SIG-M5 (cell line): ENCODE data around the gene LMOD1.
"Not testable (repeated sequence)": the region's sequence is repeated elsewhere in the genome, so short reads cannot be mapped to it uniquely, and the experiment has no call there.

Source experiments
- DNase-seq: peaks from one replicate; lab custom pipeline; 2025; lab: John Stamatoyannopoulos, UW

The LMOD1 gene

DNA sequence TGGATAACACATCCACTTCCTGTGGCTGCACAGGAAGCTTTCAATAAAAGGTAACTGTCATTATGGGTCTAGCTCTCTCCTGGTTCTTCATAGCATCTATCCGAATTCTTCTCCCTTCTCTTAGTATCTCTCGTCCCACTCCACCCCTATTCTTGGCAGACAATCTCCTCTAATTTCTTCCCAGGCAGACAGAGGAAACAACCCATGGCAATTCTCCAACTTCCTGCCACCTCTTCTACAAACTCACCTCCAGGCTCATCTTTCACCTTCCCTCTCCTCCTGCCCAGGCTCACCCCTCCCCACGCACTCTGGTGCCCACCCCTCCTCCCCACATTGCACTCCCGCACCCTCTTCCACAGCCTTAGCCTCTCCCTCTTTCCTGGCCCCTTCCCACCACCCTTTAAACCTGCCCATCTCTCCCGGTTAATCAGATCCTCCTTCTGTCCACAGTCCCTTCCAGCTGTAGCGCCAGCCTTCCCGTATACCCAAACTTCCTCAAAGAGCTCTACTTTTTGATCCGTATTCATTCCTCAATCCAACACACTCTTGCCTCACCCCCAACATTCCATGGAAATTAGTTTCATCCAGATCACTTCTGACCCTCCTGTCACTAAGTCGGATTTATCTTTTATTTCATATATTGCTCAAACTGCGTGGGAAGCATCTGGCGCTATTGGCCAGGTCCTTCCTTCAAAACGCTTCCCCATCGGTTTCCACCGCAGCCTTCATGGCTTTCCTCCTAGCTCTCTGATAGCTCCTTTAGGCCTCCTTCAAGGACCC lies 31.7 kb downstream of the LMOD1 start:
- DNase-seq: no peak

GRCh38 chr1:201912832-201913231 lies 33.5 kb downstream of the LMOD1 start:
- DNase-seq: no peak

DNA sequence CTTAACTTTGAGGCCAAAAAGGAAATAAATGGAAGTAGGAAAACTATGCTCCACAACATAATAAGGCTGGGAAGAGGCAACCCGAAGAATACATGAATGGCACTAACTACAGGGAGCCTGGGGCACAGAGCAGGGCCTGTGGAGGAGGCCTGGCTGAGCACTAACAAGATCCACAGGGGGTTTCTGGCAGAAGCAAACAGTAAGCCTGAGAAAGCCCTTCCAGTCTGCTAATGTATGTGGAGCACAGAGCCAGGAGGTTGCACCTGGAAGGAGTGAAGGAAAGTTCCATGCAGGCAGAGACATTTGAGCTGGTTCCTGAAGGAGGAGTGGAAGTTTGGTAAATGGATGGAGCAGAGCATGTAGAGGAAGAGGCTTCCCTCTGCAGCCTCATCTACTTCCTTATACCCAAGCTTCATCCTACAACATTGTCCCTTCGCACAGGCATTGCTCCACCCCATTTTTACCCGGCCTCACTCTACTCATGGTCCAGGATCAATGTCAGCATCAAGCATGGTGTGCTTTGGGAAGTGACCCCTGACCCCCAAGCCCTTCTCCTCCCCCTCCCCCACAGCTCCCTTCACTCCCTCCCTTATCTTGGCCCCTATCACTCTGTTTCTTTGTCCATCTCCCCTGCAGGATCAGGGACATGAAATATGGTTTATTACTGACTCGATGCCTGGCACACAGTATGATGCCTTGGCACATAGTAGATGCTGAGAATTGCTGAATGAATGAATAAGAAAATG lies 34.3 kb downstream of the LMOD1 start:
- no peak for DNase-seq

- DNase-seq: no peak
Observed at GRCh38 chr1:201907621-201908020, 38.7 kb downstream of the LMOD1 start.

GRCh38 chr1:201906336-201906735 lies 40.0 kb downstream of the LMOD1 start:
- no peak for DNase-seq

- no peak for DNase-seq
Observed at GRCh38 chr1:201905234-201905890, 41.0 kb downstream of the LMOD1 start.

DNA sequence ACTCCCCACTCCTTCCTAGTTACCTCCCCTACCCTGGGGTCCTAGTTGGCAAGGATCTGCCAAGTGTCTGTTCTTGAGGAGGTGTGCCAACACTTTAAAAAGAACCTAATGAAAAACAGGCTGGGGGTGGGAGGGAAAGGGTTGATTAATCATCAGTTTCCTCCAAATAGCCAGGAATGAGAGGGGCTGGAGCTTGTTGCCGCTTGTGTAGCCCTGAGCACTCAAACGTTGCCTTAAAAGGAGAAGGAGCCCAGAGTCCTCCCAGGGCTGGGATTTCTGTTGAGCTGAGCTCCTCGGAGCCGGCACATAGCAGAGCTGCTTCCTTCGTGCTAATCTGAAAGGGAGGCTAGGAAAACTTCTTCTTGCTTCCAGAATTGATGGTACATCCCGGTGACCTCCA lies 41.8 kb downstream of the LMOD1 start:
- DNase-seq: no peak

GRCh38 chr1:201903135-201903534 lies 43.2 kb downstream of the LMOD1 start:
- DNase-seq: no peak

DNA sequence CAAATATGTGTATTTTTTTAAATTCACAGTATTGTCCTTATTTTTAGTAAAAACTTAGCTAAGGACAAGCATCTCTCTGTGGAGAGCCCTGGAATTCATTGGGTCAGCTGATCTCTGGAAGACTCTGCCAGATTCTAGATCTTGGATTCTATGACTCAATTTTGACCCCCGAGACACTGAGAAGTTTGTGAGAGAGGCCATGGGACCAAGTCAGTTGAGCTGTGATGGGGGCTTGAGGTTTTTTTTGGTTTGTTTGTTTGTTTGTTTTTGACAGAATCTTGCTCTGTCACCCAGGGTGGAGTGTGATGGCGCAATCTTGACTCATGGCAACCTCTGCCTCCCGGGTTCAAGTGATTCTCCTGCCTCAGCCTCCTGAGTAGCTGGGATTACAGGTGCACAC lies 44.1 kb downstream of the LMOD1 start:
- DNase-seq: no peak

DNA sequence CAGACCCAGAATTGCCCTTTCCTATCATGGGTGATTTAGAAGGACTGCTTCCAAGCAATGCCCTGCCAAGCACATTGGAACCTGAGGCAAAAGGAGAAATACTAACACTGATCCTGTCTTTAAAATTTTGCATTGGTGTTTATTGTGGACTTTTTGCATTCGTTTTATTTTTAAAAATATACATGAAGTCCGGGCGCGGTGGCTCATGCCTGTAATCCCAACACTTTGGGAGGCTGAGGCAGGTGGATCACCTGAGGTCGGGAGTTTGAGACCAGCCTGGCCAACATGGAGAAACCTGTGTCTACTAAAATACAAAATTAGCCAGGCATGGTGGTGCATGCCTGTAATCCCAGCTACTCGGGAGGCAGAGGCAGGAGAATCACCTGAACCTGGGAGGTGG lies 45.3 kb downstream of the LMOD1 start:
- not testable (repeated sequence) for DNase-seq

GRCh38 chr1:201900476-201900875 lies 45.9 kb downstream of the LMOD1 start:
- DNase-seq: no peak

GRCh38 chr1:201899683-201900429 lies 46.5 kb downstream of the LMOD1 start:
- DNase-seq: no peak

DNA sequence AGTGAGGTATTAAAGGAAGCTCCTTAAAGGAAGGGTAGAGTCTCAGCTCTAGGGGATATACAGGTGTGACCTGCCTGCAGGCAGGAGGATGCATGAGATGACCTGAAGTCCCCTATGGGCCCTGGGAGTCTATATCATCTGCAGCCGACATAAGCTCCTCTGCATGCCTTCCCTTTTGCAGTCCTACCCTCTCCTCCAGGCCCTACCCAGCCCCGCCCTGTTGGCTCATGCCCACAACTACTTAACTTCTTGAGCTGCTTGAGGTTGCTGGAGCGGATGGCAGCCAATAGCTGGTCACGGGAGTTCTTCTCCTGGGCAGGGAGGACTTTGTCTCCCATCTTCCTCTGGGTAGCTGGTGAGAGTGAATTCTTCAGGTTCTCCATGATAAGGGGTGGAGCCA lies 47.4 kb downstream of the LMOD1 start:
- DNase-seq: no peak

GRCh38 chr1:201898240-201898894 lies 48.0 kb downstream of the LMOD1 start:
- DNase-seq: no peak

DNA sequence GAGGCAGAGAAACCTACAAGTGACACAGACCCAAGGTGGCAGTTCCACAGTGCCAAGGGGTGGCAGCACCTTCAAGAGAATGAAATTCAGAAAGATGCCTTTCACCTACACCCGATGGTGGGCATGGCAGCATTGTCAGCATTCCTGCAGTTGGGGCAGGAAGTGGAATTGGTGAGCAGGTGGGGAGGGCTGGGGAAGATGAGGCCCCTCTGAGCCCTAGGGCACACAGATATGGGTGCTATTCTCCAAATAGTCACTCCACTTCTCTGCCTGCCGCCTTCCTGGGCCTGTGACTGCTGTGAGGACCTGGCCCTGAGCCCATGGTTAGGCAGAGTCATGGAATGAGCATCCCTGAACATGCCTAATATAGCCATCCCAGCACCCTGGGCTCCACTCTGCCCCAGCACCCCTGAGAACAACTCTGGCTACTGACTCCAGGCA lies 49.4 kb downstream of the LMOD1 start:
- no peak for DNase-seq

GRCh38 chr1:201895913-201896807 lies 50.2 kb downstream of the LMOD1 start:
- DNase-seq: peak; percentile 66

- DNase-seq: no peak
Observed at GRCh38 chr1:201895120-201895665, 51.2 kb downstream of the LMOD1 start.

GRCh38 chr1:201894343-201895119 lies 51.8 kb downstream of the LMOD1 start:
- no peak for DNase-seq

DNA sequence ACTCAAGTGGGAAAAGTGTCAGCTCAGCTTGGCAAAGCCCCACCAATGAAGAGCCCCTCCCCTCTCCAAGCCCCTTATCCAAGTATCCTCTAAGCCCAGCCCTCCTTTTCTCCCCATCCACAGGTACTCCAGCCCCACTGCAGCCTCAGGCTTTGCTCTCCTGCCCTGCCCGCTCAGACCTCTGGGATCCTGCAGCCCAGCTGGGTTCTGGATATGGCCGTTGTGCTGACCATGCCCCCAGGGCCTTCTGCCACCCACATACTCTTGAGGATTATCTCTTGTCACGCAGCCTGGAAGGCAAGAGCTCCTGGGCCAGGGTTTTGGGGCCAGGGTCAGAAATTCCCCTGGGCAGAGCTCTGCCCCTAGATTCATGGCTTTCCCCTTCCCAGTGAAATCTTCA lies 52.9 kb downstream of the LMOD1 start:
- DNase-seq: no peak

GRCh38 chr1:201892211-201892610 lies 54.1 kb downstream of the LMOD1 start:
- no peak for DNase-seq
